Spleen (tissue), 7 donors: ENCODE results near the gene CEP112.

Experiments
- POLR2A ChIP-seq, 3 donors: fragments of 450-650 bp; IDR thresholded peaks; one replicate each; pipeline ENCODE4 v1.5.1; 2017; ENCODE audit warnings: antibody characterized with exemption in 3 of 3, mild to moderate bottlenecking in 1 of 3
- POLR2AphosphoS5 ChIP-seq, 3 donors: sonication (generic); formaldehyde crosslinking; IDR thresholded peaks; one replicate each; pipeline ENCODE4 v1.5.1; 2017; ENCODE audit warnings: antibody characterized with exemption in 3 of 3
- TF ChIP-seq, protein P1 (sequence below), 11 experiments: fragments of 200-600 bp in 7 of 11; fragments of 450-650 bp in 4 of 11; sonication (generic) in 4 of 11; IDR thresholded peaks in 8 of 11; conservative IDR thresholded peaks in 3 of 11; 1 replicate in 7 of 11; 2 replicates in 4 of 11; pipeline versions ENCODE4 v1.4.0 to v1.8.0; 2016 to 2021; ENCODE audit warnings: antibody characterized with exemption in 11 of 11, inconsistent platforms in 4 of 11, mild to moderate bottlenecking in 1 of 11
- donor health status: DM: no; HTN: no; CAD: no; lungs with moderate emphysema.
- donor health status: DM: no; HTN: no; CAD: no.
- donor health status: DM: no; HTN: no; CAD: no.

DNA sequence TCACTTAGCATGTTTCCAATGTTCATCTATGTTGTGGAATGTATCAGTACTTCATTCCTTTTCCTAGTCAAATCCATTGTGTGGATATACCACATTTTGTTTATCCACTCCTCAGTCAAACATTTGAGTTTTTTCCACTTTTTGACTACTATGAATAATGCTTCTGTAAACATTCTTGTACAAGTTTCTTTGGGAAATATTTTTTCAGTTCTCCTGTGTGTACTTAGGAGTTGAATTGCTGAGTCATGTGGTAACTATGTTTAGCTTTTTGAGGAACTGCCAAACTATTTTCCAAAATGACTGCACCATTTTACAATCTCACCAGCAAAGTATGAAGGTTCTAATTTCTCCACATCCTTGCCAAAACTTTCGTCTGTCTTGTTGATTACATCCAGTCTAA is 406.8 kb downstream of the CEP112 start:
- TF ChIP-seq, protein P1, sequence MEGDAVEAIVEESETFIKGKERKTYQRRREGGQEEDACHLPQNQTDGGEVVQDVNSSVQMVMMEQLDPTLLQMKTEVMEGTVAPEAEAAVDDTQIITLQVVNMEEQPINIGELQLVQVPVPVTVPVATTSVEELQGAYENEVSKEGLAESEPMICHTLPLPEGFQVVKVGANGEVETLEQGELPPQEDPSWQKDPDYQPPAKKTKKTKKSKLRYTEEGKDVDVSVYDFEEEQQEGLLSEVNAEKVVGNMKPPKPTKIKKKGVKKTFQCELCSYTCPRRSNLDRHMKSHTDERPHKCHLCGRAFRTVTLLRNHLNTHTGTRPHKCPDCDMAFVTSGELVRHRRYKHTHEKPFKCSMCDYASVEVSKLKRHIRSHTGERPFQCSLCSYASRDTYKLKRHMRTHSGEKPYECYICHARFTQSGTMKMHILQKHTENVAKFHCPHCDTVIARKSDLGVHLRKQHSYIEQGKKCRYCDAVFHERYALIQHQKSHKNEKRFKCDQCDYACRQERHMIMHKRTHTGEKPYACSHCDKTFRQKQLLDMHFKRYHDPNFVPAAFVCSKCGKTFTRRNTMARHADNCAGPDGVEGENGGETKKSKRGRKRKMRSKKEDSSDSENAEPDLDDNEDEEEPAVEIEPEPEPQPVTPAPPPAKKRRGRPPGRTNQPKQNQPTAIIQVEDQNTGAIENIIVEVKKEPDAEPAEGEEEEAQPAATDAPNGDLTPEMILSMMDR (IDR thresholded peaks at IDR 0.05 in 8 of 11, conservative IDR thresholded peaks at IDR 0.05 in 3 of 11) = no peak
- TF ChIP-seq POLR2AphosphoS5 (IDR thresholded peaks at IDR 0.05) (no peak), POLR2A (IDR thresholded peaks at IDR 0.05) (no peak)
